HCT116 (cell line): ENCODE measurements around the gene CPNE2. TPM values are rescaled to one million over a fixed set of nuclear protein-coding genes. Genes with fewer than 3 reads are reported as not detected.

Experiments
- ATAC-seq: fragments of 200-7000 bp; cut with Tn5 transposase; 2 replicates; pipeline ENCODE4 v1.9.1; 2020; ENCODE audit warnings: mild to moderate bottlenecking, moderate library complexity
- BruUV-seq: library from RNA; stranded (reverse); fragments of 400-500 nt; replicated peaks from 2 replicates; lab custom pipeline; 2021; lab: Mats Ljungman, UMichigan
- CTCF ChIA-PET: fragments of 300-600 bp; sonication (Branson Sonifier 250); formaldehyde crosslinking; loops from one replicate; lab custom pipeline; 2021; ENCODE audit warnings: antibody characterized with exemption; lab: Charles Lee
- POLR2A ChIA-PET: fragments of 300-600, 350-600 bp; sonication (Branson Sonifier 250); formaldehyde crosslinking; loops from one replicate; lab custom pipeline; 2021; ENCODE audit warnings: antibody characterized with exemption; lab: Charles Lee
- RAD21 ChIA-PET, 2 experiments: fragments of 300-600 bp; sonication (Branson Sonifier 250); formaldehyde crosslinking; loops; one replicate each; lab custom pipeline; 2023; ENCODE audit warnings: low total read pairs in 2 of 2; ENCODE audit not compliant: uncharacterized antibody in 2 of 2, unreplicated experiment in 2 of 2, low non-redundant PET in 1 of 2; lab: Charles Lee
- DNase-seq: peaks from one replicate; pipeline ENCODE4 v3.0.0-alpha.2; 2010; ENCODE audit warnings: low read depth, low spot score
- H2AFZ ChIP-seq: fragments of 200-600 bp; shearing (Covaris generic), sonication (generic); 2 replicates; pipeline ENCODE4 v1.6.1; 2017; ENCODE audit warnings: low read depth, mixed run types, mixed read lengths, antibody characterized with exemption, low read length; ENCODE audit not compliant: poor library complexity, severe bottlenecking
- H3K27ac ChIP-seq: 2 replicates; pipeline ENCODE4 v1.5.1; 2012; ENCODE audit warnings: low read depth, low read length
- H3K27me3 ChIP-seq: fragments of 200-600 bp; sonication (generic); 2 replicates; pipeline ENCODE4 v1.6.1; 2016; ENCODE audit warnings: mixed run types, low read length, mixed read lengths; ENCODE audit not compliant: insufficient read depth
- H3K36me3 ChIP-seq, 2 experiments: fragments of 200-500 bp in 1 of 2; fragments of 200-600 bp in 1 of 2; sonication (Bioruptor generic) in 1 of 2; sonication (generic) in 1 of 2; 2 replicates each; pipeline versions ENCODE4 v1.5.1 to v1.6.1; 2014 to 2016; ENCODE audit warnings: low read length in 2 of 2, inconsistent platforms in 1 of 2, mixed read lengths in 1 of 2, mixed run types in 1 of 2; ENCODE audit not compliant: insufficient read depth in 2 of 2, control insufficient read depth in 1 of 2
- H3K4me1 ChIP-seq, 2 experiments: fragments of 200-600 bp in 1 of 2; sonication (generic) in 1 of 2; 2 replicates each; pipeline versions ENCODE4 v1.5.1 to v1.6.1; 2012 to 2017; ENCODE audit warnings: low read length in 2 of 2, inconsistent platforms in 1 of 2, mild to moderate bottlenecking in 1 of 2, mixed read lengths in 1 of 2, mixed run types in 1 of 2, moderate library complexity in 1 of 2; ENCODE audit not compliant: insufficient read depth in 2 of 2, control insufficient read depth in 1 of 2
- H3K4me2 ChIP-seq: fragments of 200-600 bp; sonication (generic); 2 replicates; pipeline ENCODE4 v1.6.1; 2017; ENCODE audit warnings: mixed run types, low read length, mixed read lengths
- H3K4me3 ChIP-seq, 2 experiments: fragments of 200-600 bp in 1 of 2; sonication (generic) in 1 of 2; replicated peaks in 1 of 2; 2 replicates each; pipeline ENCODE4 v1.5.1; 2011 to 2016; ENCODE audit warnings: low read length in 2 of 2, control low read depth in 1 of 2, low read depth in 1 of 2, mild to moderate bottlenecking in 1 of 2, mixed read lengths in 1 of 2, mixed run types in 1 of 2
- H3K79me2 ChIP-seq: fragments of 200-600 bp; sonication (generic); 2 replicates; pipeline ENCODE4 v1.6.1; 2017; ENCODE audit warnings: mild to moderate bottlenecking, mixed run types, low read length, moderate library complexity, mixed read lengths; ENCODE audit not compliant: insufficient read depth
- H3K9ac ChIP-seq: fragments of 200-600 bp; sonication (generic); 2 replicates; pipeline ENCODE4 v1.6.1; 2016; ENCODE audit warnings: low read length, mixed read lengths
- H3K9me2 ChIP-seq: fragments of 200-600 bp; sonication (generic), shearing (Covaris generic); 2 replicates; pipeline ENCODE4 v1.6.1; 2017; ENCODE audit warnings: mixed run types, mild to moderate bottlenecking, moderate library complexity; ENCODE audit not compliant: insufficient read depth
- H3K9me3 ChIP-seq, 2 experiments: fragments of 200-500 bp in 1 of 2; fragments of 200-600 bp in 1 of 2; sonication (Bioruptor generic) in 1 of 2; sonication (generic) in 1 of 2; 2 replicates each; pipeline ENCODE4 v1.6.1; 2014 to 2017; ENCODE audit warnings: low read length in 2 of 2, mixed read lengths in 2 of 2, inconsistent platforms in 1 of 2, low read depth in 1 of 2, mild to moderate bottlenecking in 1 of 2, mixed run types in 1 of 2, moderate library complexity in 1 of 2; ENCODE audit not compliant: control insufficient read depth in 1 of 2, insufficient read depth in 1 of 2
- H4K20me1 ChIP-seq: fragments of 200-600 bp; sonication (generic), shearing (Covaris generic); 2 replicates; pipeline ENCODE4 v1.6.1; 2017; ENCODE audit warnings: mixed run types, mild to moderate bottlenecking, moderate library complexity; ENCODE audit not compliant: insufficient read depth
- ATF3 ChIP-seq: IDR thresholded peaks from 2 replicates; pipeline ENCODE4 v1.6.1; 2012
- CBX3 ChIP-seq: IDR thresholded peaks from 2 replicates; pipeline ENCODE4 v1.6.1; 2012; ENCODE audit warnings: low read depth
- CTCF ChIP-seq, 3 experiments: fragments of 200-600 bp in 1 of 3; sonication (generic) in 1 of 3; IDR thresholded peaks in 2 of 3; conservative IDR thresholded peaks in 1 of 3; 2 replicates each; pipeline ENCODE4 v1.5.1; 2012 to 2017; ENCODE audit warnings: low read depth in 2 of 3, low read length in 2 of 3, antibody characterized with exemption in 1 of 3, borderline replicate concordance in 1 of 3, control low read depth in 1 of 3, mild to moderate bottlenecking in 1 of 3, mixed read lengths in 1 of 3, mixed run types in 1 of 3, moderate library complexity in 1 of 3; ENCODE audit not compliant: insufficient read depth in 1 of 3
- ELF1 ChIP-seq: IDR thresholded peaks from 2 replicates; pipeline ENCODE4 v1.6.1; 2012; ENCODE audit warnings: low read depth, borderline replicate concordance
- EZH2 ChIP-seq: fragments of 200-600 bp; sonication (generic); IDR thresholded peaks from 2 replicates; pipeline ENCODE4 v1.6.1; 2017; ENCODE audit warnings: antibody characterized with exemption, mixed run types
- JUND ChIP-seq: IDR thresholded peaks from 2 replicates; pipeline ENCODE4 v1.6.1; 2012
- POLR2A ChIP-seq: IDR thresholded peaks from 2 replicates; pipeline ENCODE4 v1.7.0; 2011; ENCODE audit warnings: borderline replicate concordance; ENCODE audit not compliant: insufficient read depth, insufficient read length; ENCODE audit errors: extremely low read depth
- POLR2AphosphoS5 ChIP-seq: IDR thresholded peaks from 2 replicates; pipeline ENCODE4 v1.6.1; 2011; ENCODE audit warnings: mild to moderate bottlenecking, low read depth, low read length, moderate library complexity
- REST ChIP-seq: IDR thresholded peaks from 2 replicates; pipeline ENCODE4 v1.6.1; 2012; ENCODE audit warnings: low read depth
- SIN3A ChIP-seq: IDR thresholded peaks from 2 replicates; pipeline ENCODE4 v1.6.1; 2012; ENCODE audit warnings: low read depth
- SP1 ChIP-seq: IDR thresholded peaks from 2 replicates; pipeline ENCODE4 v1.6.1; 2012; ENCODE audit warnings: low read depth
- SRF ChIP-seq: IDR thresholded peaks from 2 replicates; pipeline ENCODE4 v1.6.1; 2012; ENCODE audit warnings: low read depth
- TCF7L2 ChIP-seq: IDR thresholded peaks from 2 replicates; pipeline ENCODE4 v1.7.0; 2011; ENCODE audit warnings: borderline replicate concordance, inconsistent platforms; ENCODE audit not compliant: insufficient read depth, insufficient read length; ENCODE audit errors: extremely low read depth
- YY1 ChIP-seq: IDR thresholded peaks from 2 replicates; pipeline ENCODE4 v1.6.1; 2011; ENCODE audit warnings: low read length, low read depth, moderate library complexity, mild to moderate bottlenecking; ENCODE audit not compliant: insufficient replicate concordance; ENCODE audit errors: extremely low read depth
- ZBTB33 ChIP-seq: IDR thresholded peaks from 2 replicates; pipeline ENCODE4 v1.6.1; 2011; ENCODE audit warnings: mild to moderate bottlenecking, low read length, moderate library complexity; ENCODE audit not compliant: insufficient replicate concordance; ENCODE audit errors: extremely low read depth
- ZFX ChIP-seq: fragments of 450-650 bp; IDR thresholded peaks from 2 replicates; pipeline ENCODE4 v1.6.1; 2017
- intact Hi-C: fragments of 100-400 bp; cut with micrococcal nuclease; formaldehyde crosslinking; loops from 2 replicates; pipeline ENCODE4 v1.10.0; 2022
- total RNA-seq: library from RNA; stranded (reverse); gene quantifications from one replicate; pipeline ENCODE4 v1.2.1, GENCODE V29; 2021; ENCODE audit not compliant: unreplicated experiment

The CPNE2 gene
- total RNA-seq, 1 experiment from 2014 or later: 31.2 TPM

GRCh38 chr16:57096192-57096591, 3.8 kb downstream of the CPNE2 start:
- Histone ChIP-seq H3K27ac (no peak overlapping the region), H3K4me2 (no peak overlapping the region), H3K9me3 (no peaks in the 10 kb centered on the region), H3K9ac (no peak overlapping the region), H2AFZ (no peak overlapping the region), H3K79me2 (peaks cover 25% of the 10 kb centered on the region; the same call in 1 of the 2 replicates), H3K9me2 (no peaks in the 10 kb centered on the region), H3K4me3 (no peak overlapping the region), H3K36me3 (no peaks in the 10 kb centered on the region), H3K4me1 (peaks cover 25 to 47% of the 10 kb centered on the region in 2 experiments), H4K20me1 (no peaks in the 10 kb centered on the region)
- ChIA-PET RAD21 (no interaction called here), CTCF (no interaction called here), POLR2A (no interaction called here)
- no peak for ATAC-seq
- intact Hi-C loops: no loop called here
- no TSS peak for BruUV-seq
- TF ChIP-seq ATF3 (no peak), ZFX (no peak), CBX3 (no peak), YY1 (no peak), POLR2A (no peak), JUND (no peak), ELF1 (no peak), REST (no peak), POLR2AphosphoS5 (no peak), EZH2 (no peak), TCF7L2 (no peak), SRF (no peak), CTCF (IDR thresholded peaks at IDR 0.05 in 2 of 3, conservative IDR thresholded peaks at IDR 0.05 in 1 of 3; ENCODE audit: borderline replicate concordance in 1 of 3, insufficient read depth in 1 of 3, low read depth in 2 of 3, low read length in 2 of 3) (no peak), SP1 (no peak), ZBTB33 (no peak), SIN3A (no peak)
- TF ChIP-seq, all 23 proteins: peak for 0
- no peak for DNase-seq
- H3K27me3 ChIP-seq: no peaks in the 10 kb centered on the region
